ENCODE measurements around the gene SASH3. TPM values are rescaled to one million over a fixed set of nuclear protein-coding genes. Genes with fewer than 3 reads are reported as not detected.

SASH3 gene
- total RNA-seq, 1 experiment from 2014 or later, result 0.42 TPM

DNA sequence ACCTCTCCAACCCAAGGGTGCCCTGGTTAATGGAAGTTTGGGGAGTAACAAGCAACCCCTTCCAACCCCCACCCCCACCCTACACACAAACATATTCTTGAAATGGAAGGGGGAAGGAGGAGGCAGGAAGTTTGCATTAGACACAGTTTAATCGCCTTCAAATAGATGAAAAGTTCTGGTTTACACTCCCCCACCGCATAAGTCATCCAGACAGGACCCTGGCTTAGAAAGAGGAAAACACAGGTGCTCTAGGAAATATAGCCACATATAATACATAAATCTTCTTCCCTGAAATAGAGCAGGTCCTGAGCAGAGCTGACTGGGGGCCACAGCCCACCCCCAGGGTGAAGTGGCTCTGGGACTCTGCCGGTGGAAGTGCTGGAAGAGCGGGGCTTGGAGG, 25.1 kb downstream of the SASH3 start:
- no peaks in the 10 kb centered on the region for H3K79me2 ChIP-seq (ENCODE audit: insufficient read depth, low read length)
- ChIA-PET POLR2A (no interaction called here), RAD21 (ENCODE audit: low non-redundant PET in 1 of 2, low total read pairs in 2 of 2, uncharacterized antibody in 2 of 2, unreplicated experiment in 2 of 2) (no interaction called here), CTCF (no interaction called here)
- H3K27ac ChIP-seq (ENCODE audit: low read depth, low read length), result no peak overlapping the region
- no peaks in the 10 kb centered on the region for H3K9me3 ChIP-seq (ENCODE audit: control insufficient read depth in 1 of 2, insufficient read depth in 1 of 2, low read depth in 1 of 2, low read length in 2 of 2)
- BruUV-seq (replicated peaks), result no TSS peak
- intact Hi-C loops (cut with micrococcal nuclease), result no loop called here
- H3K9ac ChIP-seq (ENCODE audit: low read length), result no peak overlapping the region
- peaks cover 0 to 3% of the 10 kb centered on the region in 2 experiments; a peak in 1 of 4 replicates for H3K36me3 ChIP-seq (ENCODE audit: control insufficient read depth in 1 of 2, insufficient read depth in 2 of 2, low read length in 2 of 2)
- ATAC-seq (no peak), DNase-seq (ENCODE audit: low read depth, low spot score) (no peak)
- no peaks in the 10 kb centered on the region for H3K4me1 ChIP-seq (ENCODE audit: control insufficient read depth in 1 of 2, insufficient read depth in 2 of 2, low read length in 2 of 2)
- H3K4me2 ChIP-seq (ENCODE audit: low read length), result no peak overlapping the region
- no peaks in the 10 kb centered on the region for H3K27me3 ChIP-seq (ENCODE audit: insufficient read depth, low read length)
- no peaks in the 10 kb centered on the region for H3K9me2 ChIP-seq (ENCODE audit: insufficient read depth)
- no peak overlapping the region for H3K4me3 ChIP-seq (replicated peaks in 1 of 2; ENCODE audit: low read depth in 1 of 2, low read length in 2 of 2)
- TF ChIP-seq EZH2phosphoT487 (IDR thresholded peaks at IDR 0.05; ENCODE audit: borderline replicate concordance) (no peak), CEBPB (IDR thresholded peaks at IDR 0.05; ENCODE audit: low read depth) (no peak), EGR1 (IDR thresholded peaks at IDR 0.05; ENCODE audit: low read depth) (no peak), ELF1 (IDR thresholded peaks at IDR 0.05; ENCODE audit: borderline replicate concordance, low read depth) (no peak), RAD21 (IDR thresholded peaks at IDR 0.05; ENCODE audit: low read depth) (no peak)
- TF ChIP-seq, protein P1, sequence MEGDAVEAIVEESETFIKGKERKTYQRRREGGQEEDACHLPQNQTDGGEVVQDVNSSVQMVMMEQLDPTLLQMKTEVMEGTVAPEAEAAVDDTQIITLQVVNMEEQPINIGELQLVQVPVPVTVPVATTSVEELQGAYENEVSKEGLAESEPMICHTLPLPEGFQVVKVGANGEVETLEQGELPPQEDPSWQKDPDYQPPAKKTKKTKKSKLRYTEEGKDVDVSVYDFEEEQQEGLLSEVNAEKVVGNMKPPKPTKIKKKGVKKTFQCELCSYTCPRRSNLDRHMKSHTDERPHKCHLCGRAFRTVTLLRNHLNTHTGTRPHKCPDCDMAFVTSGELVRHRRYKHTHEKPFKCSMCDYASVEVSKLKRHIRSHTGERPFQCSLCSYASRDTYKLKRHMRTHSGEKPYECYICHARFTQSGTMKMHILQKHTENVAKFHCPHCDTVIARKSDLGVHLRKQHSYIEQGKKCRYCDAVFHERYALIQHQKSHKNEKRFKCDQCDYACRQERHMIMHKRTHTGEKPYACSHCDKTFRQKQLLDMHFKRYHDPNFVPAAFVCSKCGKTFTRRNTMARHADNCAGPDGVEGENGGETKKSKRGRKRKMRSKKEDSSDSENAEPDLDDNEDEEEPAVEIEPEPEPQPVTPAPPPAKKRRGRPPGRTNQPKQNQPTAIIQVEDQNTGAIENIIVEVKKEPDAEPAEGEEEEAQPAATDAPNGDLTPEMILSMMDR (IDR thresholded peaks at IDR 0.05 in 2 of 3, conservative IDR thresholded peaks at IDR 0.05 in 1 of 3; ENCODE audit: borderline replicate concordance in 1 of 3, insufficient read depth in 1 of 3, low read depth in 2 of 3, low read length in 2 of 3), result no peak
- H2AFZ ChIP-seq (ENCODE audit: low read depth, low read length, poor library complexity, severe bottlenecking), result no peak overlapping the region
- H4K20me1 ChIP-seq (ENCODE audit: insufficient read depth), result no peaks in the 10 kb centered on the region

GRCh38 chrX:129808158-129808828, 28.5 kb downstream of the SASH3 start:
- Histone ChIP-seq H3K9me2 (ENCODE audit: insufficient read depth) (no peaks in the 10 kb centered on the region), H2AFZ (ENCODE audit: low read depth, low read length, poor library complexity, severe bottlenecking) (no peak overlapping the region), H3K79me2 (ENCODE audit: insufficient read depth, low read length) (no peaks in the 10 kb centered on the region), H3K27me3 (ENCODE audit: insufficient read depth, low read length) (no peaks in the 10 kb centered on the region), H3K36me3 (ENCODE audit: control insufficient read depth in 1 of 2, insufficient read depth in 2 of 2, low read length in 2 of 2) (peaks cover 0 to 3% of the 10 kb centered on the region in 2 experiments; a peak in 1 of 4 replicates), H3K4me2 (ENCODE audit: low read length) (no peak overlapping the region), H3K27ac (ENCODE audit: low read depth, low read length) (no peak overlapping the region), H3K9ac (ENCODE audit: low read length) (no peak overlapping the region), H3K4me3 (replicated peaks in 1 of 2; ENCODE audit: low read depth in 1 of 2, low read length in 2 of 2) (no peak overlapping the region), H4K20me1 (ENCODE audit: insufficient read depth) (no peaks in the 10 kb centered on the region), H3K9me3 (ENCODE audit: control insufficient read depth in 1 of 2, insufficient read depth in 1 of 2, low read depth in 1 of 2, low read length in 2 of 2) (no peaks in the 10 kb centered on the region), H3K4me1 (ENCODE audit: control insufficient read depth in 1 of 2, insufficient read depth in 2 of 2, low read length in 2 of 2) (no peaks in the 10 kb centered on the region)
- DNase-seq (ENCODE audit: low read depth, low spot score), result no peak
- ChIA-PET RAD21 (ENCODE audit: low non-redundant PET in 1 of 2, low total read pairs in 2 of 2, uncharacterized antibody in 2 of 2, unreplicated experiment in 2 of 2) (no interaction called here), CTCF (no interaction called here), POLR2A (no interaction called here)
- TF ChIP-seq ATF3 (IDR thresholded peaks at IDR 0.05) (no peak), EZH2 (IDR thresholded peaks at IDR 0.05) (no peak), FOSL1 (IDR thresholded peaks at IDR 0.05; ENCODE audit: low read depth) (no peak), SIN3A (IDR thresholded peaks at IDR 0.05; ENCODE audit: low read depth) (no peak), ZNF274 (IDR thresholded peaks at IDR 0.05; ENCODE audit: low read depth, low read length) (no peak)
- intact Hi-C loops (cut with micrococcal nuclease), result no loop called here
- no TSS peak for BruUV-seq (replicated peaks)
- ATAC-seq, result no peak

Data from HCT116 (cell line).